SK-N-SH treated with all-trans-retinoic acid at 6 μM for 48 hours (cell line): ENCODE data around the gene SLC9A2.

Source experiments
- ATAC-seq: fragments of 200-7000 bp; cut with Tn5 transposase; 3 replicates; pipeline ENCODE4 v1.9.1; 2020; ENCODE audit warnings: mild to moderate bottlenecking, moderate library complexity
- ARNTL ChIP-seq: fragments of 450-650 bp; formaldehyde crosslinking; IDR thresholded peaks from 2 replicates; pipeline ENCODE4 v1.5.0; 2020; ENCODE audit warnings: low read depth, mild to moderate bottlenecking, moderate library complexity, borderline replicate concordance
- BACH2 ChIP-seq: fragments of 250-450 bp; sonication (Bioruptor Pico); IDR thresholded peaks from 2 replicates; pipeline ENCODE4 v1.9.0; 2021; ENCODE audit warnings: mild to moderate bottlenecking, borderline replicate concordance
- CREB5 ChIP-seq: fragments of 250-450 bp; sonication (Bioruptor Pico); IDR thresholded peaks from 2 replicates; pipeline ENCODE4 v1.5.1; 2020; ENCODE audit warnings: low read depth, mild to moderate bottlenecking, moderate library complexity
- CSDC2 ChIP-seq: fragments of 250-450 bp; sonication (Bioruptor Pico); IDR thresholded peaks from 2 replicates; pipeline ENCODE4 v1.5.0; 2020; ENCODE audit warnings: mild to moderate bottlenecking, moderate library complexity
- CSRNP3 ChIP-seq: fragments of 250-450 bp; sonication (Bioruptor Pico); IDR thresholded peaks from 2 replicates; pipeline ENCODE4 v1.5.1; 2021; ENCODE audit warnings: mild to moderate bottlenecking, moderate library complexity
- ESRRG ChIP-seq: fragments of 250-450 bp; sonication (Bioruptor Pico); IDR thresholded peaks from 2 replicates; pipeline ENCODE4 v1.6.1; 2021; ENCODE audit warnings: mild to moderate bottlenecking
- GLIS3 ChIP-seq: fragments of 250-450 bp; sonication (Bioruptor Pico); IDR thresholded peaks from 2 replicates; pipeline ENCODE4 v1.5.0; 2020; ENCODE audit warnings: mild to moderate bottlenecking, moderate library complexity
- ISL1 ChIP-seq: fragments of 250-450 bp; sonication (Bioruptor Pico); IDR thresholded peaks from 2 replicates; pipeline ENCODE4 v2.1.2; 2022; ENCODE audit warnings: mild to moderate bottlenecking, moderate library complexity
- PATZ1 ChIP-seq: fragments of 250-450 bp; sonication (Bioruptor Pico); IDR thresholded peaks from 2 replicates; pipeline ENCODE4 v1.8.0; 2020; ENCODE audit warnings: mild to moderate bottlenecking, moderate library complexity, borderline replicate concordance
- POU6F1 ChIP-seq: fragments of 250-450 bp; sonication (Bioruptor Pico); IDR thresholded peaks from 2 replicates; pipeline ENCODE4 v1.8.0; 2021; ENCODE audit warnings: low read depth, mild to moderate bottlenecking, moderate library complexity, borderline replicate concordance
- PPARA ChIP-seq: fragments of 250-450 bp; sonication (Bioruptor Pico); IDR thresholded peaks from 2 replicates; pipeline ENCODE4 v1.5.0; 2020; ENCODE audit warnings: mild to moderate bottlenecking, borderline replicate concordance
- RARB ChIP-seq: fragments of 250-450 bp; sonication (Bioruptor Pico); IDR thresholded peaks from 2 replicates; pipeline ENCODE4 v1.8.0; 2021; ENCODE audit warnings: mild to moderate bottlenecking, moderate library complexity
- SNAI2 ChIP-seq: fragments of 250-450 bp; sonication (Bioruptor Pico); IDR thresholded peaks from 2 replicates; pipeline ENCODE4 v1.5.0; 2020; ENCODE audit warnings: mild to moderate bottlenecking, moderate library complexity
- TCF4 ChIP-seq: fragments of 250-450 bp; sonication (Bioruptor Pico); IDR thresholded peaks from 2 replicates; pipeline ENCODE4 v1.8.0; 2021; ENCODE audit warnings: mild to moderate bottlenecking, moderate library complexity, borderline replicate concordance
- TOX ChIP-seq: fragments of 250-450 bp; sonication (Bioruptor Pico); IDR thresholded peaks from 2 replicates; pipeline ENCODE4 v1.8.0; 2021; ENCODE audit warnings: mild to moderate bottlenecking, moderate library complexity, borderline replicate concordance
- ZC3H10 ChIP-seq: fragments of 250-450 bp; sonication (Bioruptor Pico); IDR thresholded peaks from 2 replicates; pipeline ENCODE4 v1.5.1; 2021; ENCODE audit warnings: mild to moderate bottlenecking, moderate library complexity
- ZFP3 ChIP-seq: fragments of 250-450 bp; sonication (Bioruptor Pico); IDR thresholded peaks from 2 replicates; pipeline ENCODE4 v1.5.0; 2020; ENCODE audit warnings: mild to moderate bottlenecking, moderate library complexity
- ZFP30 ChIP-seq: fragments of 450-650 bp; formaldehyde crosslinking; IDR thresholded peaks from 2 replicates; pipeline ENCODE4 v1.5.0; 2022; ENCODE audit warnings: mild to moderate bottlenecking, moderate library complexity
- ZNF565 ChIP-seq: fragments of 450-650 bp; formaldehyde crosslinking; conservative IDR thresholded peaks from 2 replicates; pipeline ENCODE4 v1.5.0; 2020; ENCODE audit warnings: low read depth, mild to moderate bottlenecking, moderate library complexity
- ZNF70 ChIP-seq: fragments of 450-650 bp; formaldehyde crosslinking; IDR thresholded peaks from 2 replicates; pipeline ENCODE4 v1.5.0; 2020; ENCODE audit warnings: mild to moderate bottlenecking, moderate library complexity
- ZNF8 ChIP-seq: fragments of 450-650 bp; formaldehyde crosslinking; IDR thresholded peaks from 2 replicates; pipeline ENCODE4 v1.5.0; 2020; ENCODE audit warnings: mild to moderate bottlenecking, moderate library complexity

SLC9A2 gene

GRCh38 chr2:102661846-102662245 lies 42.5 kb downstream of the SLC9A2 start:
- no peak for TF ChIP-seq CSDC2 (CRISPR knock-in tag)
- no peak for TF ChIP-seq TOX (CRISPR knock-in tag)
- no peak for TF ChIP-seq ARNTL (CRISPR knock-in tag)
- no peak for TF ChIP-seq ESRRG (CRISPR knock-in tag)
- TF ChIP-seq ZNF565 (CRISPR knock-in tag): no peak
- no peak for TF ChIP-seq ZFP3 (CRISPR knock-in tag)
- no peak for TF ChIP-seq BACH2 (CRISPR knock-in tag)
- no peak for TF ChIP-seq RARB (CRISPR knock-in tag)
- no peak for TF ChIP-seq ISL1 (CRISPR knock-in tag)
- no peak for TF ChIP-seq TCF4 (CRISPR knock-in tag)
- TF ChIP-seq ZNF70 (CRISPR knock-in tag): no peak
- TF ChIP-seq PATZ1: no peak
- ATAC-seq: no peak

- no peak for TF ChIP-seq RARB (CRISPR knock-in tag)
- no peak for TF ChIP-seq CSRNP3 (CRISPR knock-in tag)
- TF ChIP-seq ZNF565 (CRISPR knock-in tag): no peak
- TF ChIP-seq ZFP3 (CRISPR knock-in tag): no peak
- no peak for TF ChIP-seq POU6F1 (CRISPR knock-in tag)
- TF ChIP-seq CREB5: no peak
- no peak for TF ChIP-seq ZNF8 (CRISPR knock-in tag)
- no peak for TF ChIP-seq ESRRG (CRISPR knock-in tag)
- TF ChIP-seq, all 23 proteins: peak for 0
- no peak for ATAC-seq
Measured at GRCh38 chr2:102662833-102663232, 43.5 kb downstream of the SLC9A2 start.

- ATAC-seq: no peak
- TF ChIP-seq CSDC2 (CRISPR knock-in tag) (no peak), ZFP30 (no peak), TCF4 (CRISPR knock-in tag) (no peak)
Measured at GRCh38 chr2:102663381-102663780, 44.0 kb downstream of the SLC9A2 start.

- TF ChIP-seq ZNF8 (CRISPR knock-in tag): no peak
- no peak for TF ChIP-seq POU6F1 (CRISPR knock-in tag)
- no peak for TF ChIP-seq PPARA (CRISPR knock-in tag)
- no peak for TF ChIP-seq ZNF565 (CRISPR knock-in tag)
- no peak for ATAC-seq
Measured at GRCh38 chr2:102664471-102664909, 45.1 kb downstream of the SLC9A2 start.

GRCh38 chr2:102667072-102667471 lies 47.7 kb downstream of the SLC9A2 start:
- TF ChIP-seq POU6F1 (CRISPR knock-in tag): no peak
- TF ChIP-seq BACH2 (CRISPR knock-in tag): no peak
- no peak for TF ChIP-seq ZC3H10 (CRISPR knock-in tag)
- no peak for TF ChIP-seq ZFP30
- no peak for TF ChIP-seq CSRNP3 (CRISPR knock-in tag)
- no peak for TF ChIP-seq ARNTL (CRISPR knock-in tag)
- TF ChIP-seq CSDC2 (CRISPR knock-in tag): no peak
- no peak for TF ChIP-seq TCF4 (CRISPR knock-in tag)
- no peak for TF ChIP-seq ZFP3 (CRISPR knock-in tag)
- TF ChIP-seq ZNF8 (CRISPR knock-in tag): no peak
- no peak for TF ChIP-seq GLIS3 (CRISPR knock-in tag)
- no peak for TF ChIP-seq SNAI2 (CRISPR knock-in tag)
- TF ChIP-seq, all 23 proteins: peak for 0
- ATAC-seq: no peak
